ENCODE data around the gene BCL2L13. TPM values are rescaled to one million over a fixed set of nuclear protein-coding genes. Genes with fewer than 3 reads are reported as not detected.

BCL2L13 gene
- total and polyA plus RNA-seq, 8 donors, result 13.7 to 74.1 (median 30.6) TPM

- Histone ChIP-seq H3K27ac (peak overlapping the region in 2 of 5 donors; percentile 53 to 85), H3K36me3 (no peaks in the 10 kb centered on the region), H3K9me3 (no peaks in the 10 kb centered on the region), H3K4me1 (peaks cover 12 to 57% (median 28%) of the 10 kb centered on the region in 4 donors), H3K27me3 (no peaks in the 10 kb centered on the region), H3K4me3 (peak overlapping the region in 3 of 4 donors; percentile 81 to 89 (median 83))
- no peak for TF ChIP-seq POLR2AphosphoS5 (IDR thresholded peaks at IDR 0.05)
- no peak for TF ChIP-seq EP300 (IDR thresholded peaks at IDR 0.05)
- no peak for TF ChIP-seq POLR2A (IDR thresholded peaks at IDR 0.05)
- TF ChIP-seq CTCF (IDR thresholded peaks at IDR 0.05), result no peak
- 82 to 91% (median 83%) methylated on average over 11 to 21 of the region's 21 CpGs for WGBS, 5 donors
- no peak for DNase-seq
- intact Hi-C loops (cut with DNase I; ENCODE audit: low total_unique reads), result no loop called here
These were observed 133.8 kb downstream of the BCL2L13 start for GRCh38 chr22:17772249-17772957.

GRCh38 chr22:17772958-17773605 lies 134.5 kb downstream of the BCL2L13 start:
- Histone ChIP-seq H3K4me3 (peak overlapping the region; percentile 81 to 89 (median 83)), H3K36me3 (no peaks in the 10 kb centered on the region), H3K27me3 (no peaks in the 10 kb centered on the region), H3K27ac (peak overlapping the region in 4 of 5 donors; percentile 72 to 85 (median 80)), H3K4me1 (peaks cover 12 to 58% (median 31%) of the 10 kb centered on the region in 4 donors), H3K9me3 (no peaks in the 10 kb centered on the region)
- peak in 1 of 2 donors; percentile 73 for DNase-seq
- intact Hi-C loops (cut with DNase I; ENCODE audit: low total_unique reads), result no loop called here
- WGBS, 5 donors, result 50 to 63% (median 56%) methylated on average over 11 to 18 of the region's 18 CpGs
- TF ChIP-seq CTCF (IDR thresholded peaks at IDR 0.05) (no peak), EP300 (IDR thresholded peaks at IDR 0.05) (no peak), POLR2AphosphoS5 (IDR thresholded peaks at IDR 0.05) (no peak), POLR2A (IDR thresholded peaks at IDR 0.05) (no peak)

GRCh38 chr22:17773606-17774205 lies 135.1 kb downstream of the BCL2L13 start:
- peak; percentile 59 to 78 for DNase-seq
- Histone ChIP-seq H3K9me3 (no peaks in the 10 kb centered on the region), H3K27ac (peak overlapping the region; percentile 55 to 85 (median 75)), H3K36me3 (no peaks in the 10 kb centered on the region), H3K4me1 (peaks cover 12 to 64% (median 32%) of the 10 kb centered on the region in 4 donors), H3K4me3 (peak overlapping the region; percentile 81 to 89 (median 83)), H3K27me3 (no peaks in the 10 kb centered on the region)
- intact Hi-C loops (cut with DNase I; ENCODE audit: low total_unique reads), result no loop called here
- WGBS, 5 donors, result 1 to 18% (median 2%) methylated on average over 2 to 47 of the region's 47 CpGs
- no peak for TF ChIP-seq EP300 (IDR thresholded peaks at IDR 0.05)
- no peak for TF ChIP-seq POLR2A (IDR thresholded peaks at IDR 0.05)
- TF ChIP-seq POLR2AphosphoS5 (IDR thresholded peaks at IDR 0.05), result no peak
- TF ChIP-seq CTCF (IDR thresholded peaks at IDR 0.05), result no peak

GRCh38 chr22:17774206-17774925 lies 135.8 kb downstream of the BCL2L13 start, which contains the start of gene BID:
Gene BID, minus strand, starts transcription at chr22:17774469. Its CDS starts 24,353 bp downstream, at chr22:17750116.
- Histone ChIP-seq H3K4me1 (peaks cover 12 to 61% (median 32%) of the 10 kb centered on the region in 4 donors), H3K9me3 (no peaks in the 10 kb centered on the region), H3K4me3 (peak within 1 kb of the TSS; percentile 81 to 89 (median 83)), H3K27ac (peak within 1 kb of the TSS; percentile 55 to 85 (median 75)), H3K27me3 (no peaks in the 10 kb centered on the region), H3K36me3 (no peaks in the 10 kb centered on the region)
- WGBS, 5 donors, result 0% methylated on average over 1 to 59 of the region's 64 CpGs
- peak; percentile 60 to 77 for DNase-seq
- intact Hi-C loops (cut with DNase I; ENCODE audit: low total_unique reads), result no loop called here
- TF ChIP-seq POLR2AphosphoS5 (IDR thresholded peaks at IDR 0.05) (peak in 2 of 3 donors; percentile 7 to 35), POLR2A (IDR thresholded peaks at IDR 0.05) (no peak)

Data from stomach (tissue), 9 donors.